IPS DF 4.7 (cell line): ENCODE measurements around the gene HNRNPA2B1.
"Not testable (repeated sequence)": the region's sequence is repeated elsewhere in the genome, so short reads cannot be mapped to it uniquely, and the experiment has no call there.

Experiments
- DNase-seq: peaks from one replicate; pipeline ENCODE4 v3.0.0-alpha.2; 2013; ENCODE audit warnings: low spot score; ENCODE audit errors: extremely low read depth

HNRNPA2B1 gene

DNA sequence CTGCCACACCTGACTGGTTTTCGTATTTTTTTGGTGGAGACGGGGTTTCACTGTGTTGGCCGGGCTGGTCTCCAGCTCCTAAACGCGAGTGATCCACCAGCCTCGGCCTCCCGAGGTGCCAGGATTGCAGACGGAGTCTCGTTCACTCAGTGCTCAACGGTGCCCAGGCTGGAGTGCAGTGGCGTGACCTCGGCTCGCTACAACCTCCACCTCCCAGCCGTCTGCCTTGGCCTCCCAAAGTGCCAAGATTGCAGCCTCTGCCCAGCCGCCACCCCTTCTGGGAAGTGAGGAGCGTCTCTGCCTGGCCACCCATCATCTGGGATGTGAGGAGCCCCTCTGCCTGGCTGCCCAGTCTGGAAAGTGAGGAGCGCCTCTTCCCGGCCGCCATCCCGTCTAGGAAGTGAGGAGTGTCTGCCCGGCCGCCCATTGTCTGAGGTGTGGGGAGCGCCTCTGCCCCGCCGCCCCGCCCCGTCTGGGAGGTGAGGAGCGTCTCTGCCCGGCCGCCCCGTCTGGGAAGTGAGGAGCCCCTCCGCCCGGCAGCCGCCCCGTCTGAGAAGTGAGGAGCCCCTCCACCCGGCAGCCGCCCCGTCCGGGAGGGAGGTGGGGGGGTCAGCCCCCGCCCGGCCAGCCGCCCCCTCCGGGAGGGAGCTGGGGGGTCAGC is 52.8 kb downstream of the HNRNPA2B1 start:
- DNase-seq = not testable (repeated sequence)

DNA sequence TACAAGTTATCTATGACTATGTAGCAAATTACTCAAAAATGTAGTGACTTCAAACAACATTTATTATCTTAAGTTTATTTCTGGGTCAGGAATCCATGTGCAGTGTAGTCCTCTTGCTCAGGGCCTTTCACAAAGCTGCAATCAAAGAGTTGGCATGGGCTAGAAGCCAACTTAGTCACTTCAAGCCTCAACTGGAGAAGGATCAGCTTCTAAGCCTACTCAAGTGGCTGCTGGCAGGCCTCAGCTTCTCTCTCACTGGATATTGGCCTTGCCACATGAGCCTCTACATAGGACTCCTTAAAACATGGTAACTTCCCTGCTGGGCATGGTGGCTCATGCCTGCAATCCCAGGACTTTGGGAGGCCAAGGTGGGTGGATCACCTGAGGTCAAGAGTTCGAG is 53.5 kb downstream of the HNRNPA2B1 start:
- no peak for DNase-seq

- DNase-seq = no peak
Measured at GRCh38 chr7:26145238-26145637, 55.3 kb downstream of the HNRNPA2B1 start.

DNA sequence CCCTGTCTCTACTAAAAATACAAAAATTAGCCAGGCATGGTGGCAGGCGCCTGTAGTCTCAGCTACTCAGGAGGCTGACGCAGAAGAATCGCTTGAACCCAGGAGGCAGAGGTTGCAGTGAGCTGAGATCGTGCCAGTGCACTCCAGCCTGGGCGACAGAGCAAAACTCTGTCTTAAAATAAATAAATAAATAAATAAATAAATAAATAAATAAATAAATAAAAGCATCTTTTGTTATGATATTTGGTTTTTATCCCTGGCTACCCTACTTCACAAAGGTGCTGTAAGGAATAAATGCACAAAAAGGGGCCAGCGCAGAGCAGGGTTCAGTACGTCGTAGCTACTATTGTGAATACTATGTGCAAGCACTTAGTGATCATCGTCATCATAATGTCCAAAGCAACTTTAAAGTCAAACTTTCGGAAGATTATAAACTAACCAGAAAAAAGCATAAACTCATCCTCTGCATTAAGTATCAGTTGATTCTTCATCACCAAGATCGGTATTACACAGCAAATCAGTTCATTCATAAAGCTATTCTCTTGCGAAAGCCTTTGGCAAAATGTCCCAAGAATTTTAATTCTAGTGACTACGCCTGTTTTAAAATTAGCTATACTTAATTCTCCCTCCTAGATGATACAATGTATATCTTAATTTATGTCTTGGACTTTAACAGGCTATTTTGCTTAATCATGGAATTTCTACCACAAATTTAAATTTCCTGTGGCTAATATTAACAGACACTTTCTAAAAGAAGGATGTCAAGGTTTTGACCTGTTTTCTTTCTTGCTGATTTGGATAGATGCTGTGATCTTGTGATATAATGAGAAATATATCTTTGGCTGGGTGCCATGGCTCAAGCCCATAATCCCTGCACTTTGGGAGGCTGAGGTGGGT is 56.1 kb downstream of the HNRNPA2B1 start:
- DNase-seq = no peak

DNA sequence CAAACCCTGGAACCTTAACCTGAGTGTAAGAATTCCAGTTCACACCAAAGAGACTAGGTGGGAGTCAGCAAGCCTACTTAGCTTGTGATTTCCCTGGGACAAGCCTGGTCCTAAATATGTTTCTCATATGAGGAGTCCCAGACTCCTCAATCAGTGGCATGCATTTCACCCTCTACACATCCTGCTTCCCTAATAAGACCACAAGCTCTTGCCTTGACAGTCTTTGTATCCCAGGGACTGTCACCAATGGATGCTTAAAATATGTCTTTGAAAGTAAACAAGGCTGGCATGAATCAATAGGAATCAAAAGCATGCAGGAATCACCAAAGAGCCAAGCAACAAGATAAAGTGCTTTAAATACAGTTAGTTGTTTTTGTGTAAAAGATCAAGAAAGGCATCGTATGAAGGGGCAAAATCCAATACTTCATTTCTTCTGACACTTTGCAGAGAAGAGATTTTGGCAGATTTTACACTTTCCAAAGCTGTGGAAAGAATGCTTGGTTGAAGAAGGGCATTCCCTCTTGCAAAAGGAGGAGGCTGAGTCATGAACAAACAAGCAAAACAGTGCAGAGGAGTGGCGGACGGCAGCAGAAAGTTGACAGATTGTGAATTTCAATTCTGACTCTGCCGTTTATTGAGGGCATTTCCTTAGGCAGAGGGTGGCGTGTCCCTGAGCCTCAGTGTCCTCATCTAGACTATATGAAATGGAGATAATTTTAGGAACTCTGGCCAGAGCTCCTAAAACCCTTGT is 57.1 kb downstream of the HNRNPA2B1 start:
- no peak for DNase-seq

GRCh38 chr7:26141077-26141476 is 59.5 kb downstream of the HNRNPA2B1 start:
- no peak for DNase-seq

DNA sequence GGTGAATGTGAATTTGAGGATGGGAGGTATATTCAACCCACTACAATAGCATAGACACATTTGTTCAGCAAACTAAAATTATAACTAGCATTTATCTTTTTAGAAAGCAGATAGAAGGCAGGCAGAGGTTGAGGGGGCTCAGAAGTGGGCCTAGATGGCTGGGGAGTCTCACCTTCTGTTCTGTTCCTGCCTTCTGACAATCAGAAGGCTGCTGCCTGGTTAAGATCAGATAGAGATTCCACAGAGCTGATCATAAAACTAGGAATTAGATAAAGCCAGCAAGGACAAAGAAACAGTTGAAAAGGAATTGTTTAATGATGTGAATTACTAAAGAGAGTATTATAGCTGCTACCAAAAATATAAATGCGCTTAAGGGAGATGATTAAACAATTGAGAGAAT is 60.2 kb downstream of the HNRNPA2B1 start:
- no peak for DNase-seq
